Measurements from ENCODE around the gene ARL2BP. TPM values are rescaled to one million over a fixed set of nuclear protein-coding genes. Genes with fewer than 3 reads are reported as not detected.

Gene ARL2BP
- total and polyA plus RNA-seq, 2 of the 13 experiments (the other 11 are each of a cell fraction or from before 2014, with no cell fraction given) = 64.3 to 67.6 TPM

GRCh38 chr16:57284209-57284951 lies 39.3 kb downstream of the ARL2BP start, which contains the start of gene PLLP (continued):
- TF ChIP-seq TSC22D2 (CRISPR knock-in tag; IDR thresholded peaks at IDR 0.05; ENCODE audit: borderline replicate concordance) (peak; percentile 55; the same call in 1 of the 2 replicates), SUZ12 (IDR thresholded peaks at IDR 0.05; ENCODE audit: low read depth, low read length) (no peak), ZNF382 (CRISPR knock-in tag; IDR thresholded peaks at IDR 0.05; ENCODE audit: borderline replicate concordance) (no peak), PITX1 (CRISPR knock-in tag; IDR thresholded peaks at IDR 0.05) (peak; percentile 40), ATF2 (CRISPR knock-in tag; IDR thresholded peaks at IDR 0.05) (peak; percentile 67; the same call in 1 of the 2 replicates), SP1 (IDR thresholded peaks at IDR 0.05) (no peak), SP1 (CRISPR knock-in tag; IDR thresholded peaks at IDR 0.05) (peak; percentile 98), ZNF569 (CRISPR knock-in tag; IDR thresholded peaks at IDR 0.05; ENCODE audit: borderline replicate concordance) (peak; percentile 86; the same call in 1 of the 2 replicates), RFX1 (IDR thresholded peaks at IDR 0.05) (no peak), KDM5A (IDR thresholded peaks at IDR 0.05; ENCODE audit: borderline replicate concordance, low read length) (0 out of 2 replicates have a peak, but pooled peaks have one; percentile 33), ZNF441 (CRISPR knock-in tag; IDR thresholded peaks at IDR 0.05; ENCODE audit: borderline replicate concordance) (peak; percentile 90), ZNF652 (CRISPR knock-in tag; IDR thresholded peaks at IDR 0.05; ENCODE audit: borderline replicate concordance, low read depth) (peak; percentile 97), KDM4B (CRISPR knock-in tag; IDR thresholded peaks at IDR 0.05) (peak; percentile 62; the same call in 1 of the 2 replicates), ZBTB34 (CRISPR knock-in tag; IDR thresholded peaks at IDR 0.05) (no peak), ZSCAN12 (CRISPR knock-in tag; IDR thresholded peaks at IDR 0.05) (peak; percentile 95), HOXA7 (CRISPR knock-in tag; IDR thresholded peaks at IDR 0.05) (0 out of 2 replicates have a peak, but pooled peaks have one; percentile 80), ZNF282 (IDR thresholded peaks at IDR 0.05; ENCODE audit: partially characterized antibody) (no peak)
- TF ChIP-seq, protein P1, sequence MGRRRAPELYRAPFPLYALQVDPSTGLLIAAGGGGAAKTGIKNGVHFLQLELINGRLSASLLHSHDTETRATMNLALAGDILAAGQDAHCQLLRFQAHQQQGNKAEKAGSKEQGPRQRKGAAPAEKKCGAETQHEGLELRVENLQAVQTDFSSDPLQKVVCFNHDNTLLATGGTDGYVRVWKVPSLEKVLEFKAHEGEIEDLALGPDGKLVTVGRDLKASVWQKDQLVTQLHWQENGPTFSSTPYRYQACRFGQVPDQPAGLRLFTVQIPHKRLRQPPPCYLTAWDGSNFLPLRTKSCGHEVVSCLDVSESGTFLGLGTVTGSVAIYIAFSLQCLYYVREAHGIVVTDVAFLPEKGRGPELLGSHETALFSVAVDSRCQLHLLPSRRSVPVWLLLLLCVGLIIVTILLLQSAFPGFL (CRISPR knock-in tag; IDR thresholded peaks at IDR 0.05) = peak; percentile 94; the same call in 1 of the 2 replicates
